ENCODE results near the gene ZKSCAN1. TPM values are rescaled to one million over a fixed set of nuclear protein-coding genes. Genes with fewer than 3 reads are reported as not detected.
"Not testable (repeated sequence)": the region's sequence is repeated elsewhere in the genome, so short reads cannot be mapped to it uniquely, and the experiment has no call there.

The ZKSCAN1 gene
- total RNA-seq, 1 experiment from 2014 or later: 19.4 TPM

- in situ Hi-C loops (cut with HindIII; ENCODE audit: low sequenced_read_pairs): no loop called here
- DNase-seq (ENCODE audit: low spot score): no peak
Measured at GRCh38 chr7:99996755-99997544, 18.4 kb upstream of the ZKSCAN1 start.

GRCh38 chr7:99997545-99998137, 17.8 kb upstream of the ZKSCAN1 start:
- in situ Hi-C loops (cut with HindIII; ENCODE audit: low sequenced_read_pairs): no loop called here
- peak; percentile 54 for DNase-seq (ENCODE audit: low spot score)

DNA sequence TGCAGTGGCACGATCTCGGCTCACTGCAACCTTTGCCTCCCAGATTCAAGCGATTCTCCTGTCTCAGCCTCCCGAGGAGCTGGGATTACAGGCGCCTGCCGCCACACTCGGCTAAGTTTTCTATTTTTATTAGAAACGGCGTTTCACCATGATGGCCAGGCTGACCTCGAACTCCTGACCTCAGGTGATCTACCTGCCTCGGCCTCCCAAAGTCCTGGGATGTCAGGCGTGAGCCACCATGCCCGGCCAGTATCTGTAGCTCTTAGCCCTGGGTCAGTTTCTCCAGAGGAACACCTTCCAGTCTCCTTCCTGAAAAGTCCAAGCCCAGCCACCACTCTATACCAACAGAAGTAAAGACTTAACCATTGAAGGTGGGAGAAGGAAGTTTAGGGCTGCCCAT, 15.2 kb upstream of the ZKSCAN1 start:
- in situ Hi-C loops (cut with HindIII; ENCODE audit: low sequenced_read_pairs): no loop called here
- DNase-seq (ENCODE audit: low spot score): no peak

DNA sequence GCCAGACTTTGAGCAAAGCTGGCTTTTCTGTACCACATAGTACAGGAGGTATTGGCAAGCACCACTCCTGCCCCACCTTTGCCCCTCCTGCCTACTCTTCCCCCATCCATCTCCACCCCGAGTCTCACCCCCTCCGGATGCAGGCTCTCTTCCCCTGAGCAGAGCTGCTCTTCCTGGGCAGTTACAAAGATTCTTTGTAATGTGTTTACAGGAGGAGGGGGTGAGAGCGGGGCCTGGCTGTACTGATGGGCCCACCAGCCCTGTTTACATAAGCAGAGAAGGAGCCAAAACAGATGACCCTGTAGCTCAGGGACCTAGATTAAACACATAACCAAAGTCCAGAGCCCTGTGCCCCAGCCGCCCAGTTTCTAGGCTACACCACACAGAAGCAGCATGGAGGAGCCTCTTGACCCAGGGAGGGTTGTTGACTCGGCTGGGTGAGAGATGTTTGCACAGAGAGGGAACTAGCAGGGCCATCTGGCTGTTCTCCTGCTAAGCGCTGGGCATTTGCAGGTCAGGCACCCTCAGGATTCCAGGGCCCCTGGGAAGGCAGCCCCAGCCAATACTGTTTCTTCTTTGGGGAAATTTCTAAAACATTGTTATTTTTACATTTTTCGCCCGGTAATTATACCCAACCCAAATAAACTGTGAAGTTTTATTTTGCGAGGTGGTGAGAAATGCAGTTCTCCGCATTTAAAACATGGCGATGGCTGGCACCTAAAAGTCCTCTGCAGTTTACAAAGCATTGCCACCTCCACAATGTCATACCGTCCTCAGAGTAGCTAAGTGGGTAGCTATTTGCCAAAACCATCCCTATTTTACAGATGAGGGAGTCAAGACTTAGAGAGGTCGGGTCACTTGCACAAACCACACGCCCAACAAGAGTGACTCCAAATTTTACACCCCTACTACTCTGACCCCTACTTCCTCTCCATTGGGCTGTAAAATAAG, 11.4 kb upstream of the ZKSCAN1 start:
- in situ Hi-C loops (cut with HindIII; ENCODE audit: low sequenced_read_pairs): no loop called here
- DNase-seq (ENCODE audit: low spot score): no peak

GRCh38 chr7:100007887-100008286, 7.5 kb upstream of the ZKSCAN1 start:
- in situ Hi-C loops (cut with HindIII; ENCODE audit: low sequenced_read_pairs): no loop called here
- DNase-seq (ENCODE audit: low spot score): no peak

DNA sequence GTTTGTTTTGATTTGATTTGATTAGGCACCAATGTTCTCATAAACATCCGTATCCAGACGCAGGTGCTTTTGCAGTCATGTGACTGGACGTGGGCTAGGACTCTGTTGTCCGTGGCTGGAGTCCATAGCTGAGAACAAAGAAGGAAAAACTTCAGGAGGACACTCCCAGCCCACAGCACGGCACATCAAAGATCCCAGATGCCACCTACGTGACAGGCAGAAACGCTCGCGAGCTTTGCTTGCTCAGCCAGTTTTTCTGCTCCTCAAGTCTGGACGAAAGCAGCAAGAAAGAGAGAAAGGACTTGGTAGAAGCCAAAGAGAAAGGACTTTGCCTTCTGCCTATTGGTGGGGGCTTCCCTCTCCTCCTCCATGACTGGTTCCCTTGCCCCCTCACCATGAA, 6.9 kb upstream of the ZKSCAN1 start:
- in situ Hi-C loops (cut with HindIII; ENCODE audit: low sequenced_read_pairs): no loop called here
- DNase-seq (ENCODE audit: low spot score): no peak

DNA sequence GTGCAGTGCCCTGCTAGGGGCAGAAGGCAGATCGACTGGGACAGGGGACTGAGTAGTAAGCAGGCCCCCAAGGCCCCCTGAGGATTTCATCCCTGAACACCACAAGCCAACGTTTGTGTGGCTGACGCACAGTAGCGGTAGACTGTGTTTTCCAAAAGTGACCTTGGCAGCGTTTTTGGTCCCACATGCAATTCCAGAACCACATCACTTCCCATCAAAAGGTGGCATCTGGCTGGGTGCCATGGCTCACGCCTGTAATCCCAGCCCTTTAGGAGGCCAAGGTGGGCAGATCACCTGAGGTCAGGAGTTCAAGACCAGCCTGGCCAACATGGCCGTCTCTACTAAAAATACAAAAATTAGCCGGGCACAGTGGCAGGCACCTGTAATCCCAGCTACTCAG, 5.4 kb upstream of the ZKSCAN1 start:
- DNase-seq (ENCODE audit: low spot score); in situ Hi-C loops (cut with HindIII; ENCODE audit: low sequenced_read_pairs): not testable (repeated sequence)

- no peak for DNase-seq (ENCODE audit: low spot score)
Measured at GRCh38 chr7:100010901-100011300, 4.5 kb upstream of the ZKSCAN1 start.

DNA sequence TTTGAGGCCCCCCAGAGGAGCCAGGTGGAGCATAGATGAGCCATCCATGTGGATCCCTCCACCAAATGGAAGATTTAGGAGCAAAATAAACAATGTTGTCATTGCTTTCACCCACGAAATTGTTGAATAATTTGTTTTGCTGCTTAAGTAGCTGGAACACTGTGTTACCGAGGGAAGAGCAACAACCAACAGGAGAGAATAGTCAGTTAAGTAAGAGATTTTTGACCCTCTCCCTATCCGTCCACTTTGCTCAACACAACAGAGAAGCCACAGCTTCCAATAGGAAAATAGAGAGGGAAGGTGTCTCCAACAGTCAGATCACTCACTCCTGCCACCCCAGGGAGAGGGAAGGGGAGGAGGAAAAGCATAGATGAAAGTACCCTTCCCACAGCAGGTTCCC, 3.9 kb upstream of the ZKSCAN1 start:
- in situ Hi-C loops (cut with HindIII; ENCODE audit: low sequenced_read_pairs): no loop called here
- no peak for DNase-seq (ENCODE audit: low spot score)

More at GRCh38 chr7:100010901-100011300, 4.5 kb upstream of the ZKSCAN1 start:
- in situ Hi-C loops (cut with HindIII; ENCODE audit: low sequenced_read_pairs): no loop called here

GRCh38 chr7:100012385-100013327, 2.7 kb upstream of the ZKSCAN1 start:
- in situ Hi-C loops (cut with HindIII; ENCODE audit: low sequenced_read_pairs); DNase-seq (ENCODE audit: low spot score): not testable (repeated sequence)

- in situ Hi-C loops (cut with HindIII; ENCODE audit: low sequenced_read_pairs): no loop called here
- no peak for DNase-seq (ENCODE audit: low spot score)
Measured at GRCh38 chr7:100013328-100013676, 2.1 kb upstream of the ZKSCAN1 start.

GRCh38 chr7:100016215-100016901, 962 bp downstream of the ZKSCAN1 start:
- in situ Hi-C loops (cut with HindIII; ENCODE audit: low sequenced_read_pairs): no loop called here
- peak; percentile 6 for DNase-seq (ENCODE audit: low spot score)

DNA sequence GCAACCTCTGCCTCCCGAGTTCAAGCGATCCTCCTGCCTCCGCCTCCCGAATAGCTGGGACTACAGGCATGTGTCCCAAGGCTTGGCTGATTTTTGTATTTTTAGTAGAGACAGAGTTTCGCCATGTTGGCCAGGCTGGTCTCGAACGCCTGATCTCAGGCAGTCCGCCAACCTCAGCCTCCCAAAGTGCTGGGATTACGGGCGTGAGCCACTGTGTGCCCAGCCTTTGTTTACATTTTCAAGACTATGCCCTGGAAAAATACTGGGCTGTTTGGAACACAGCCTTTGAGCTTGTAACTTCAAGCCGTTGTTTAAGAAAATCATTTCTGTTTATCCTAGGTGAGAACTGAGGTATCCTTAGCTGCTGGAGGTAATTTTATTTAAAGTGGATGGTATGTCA, 1.9 kb downstream of the ZKSCAN1 start:
- in situ Hi-C loops (cut with HindIII; ENCODE audit: low sequenced_read_pairs): no loop called here

GRCh38 chr7:100017875-100018274, 2.5 kb downstream of the ZKSCAN1 start:
- DNase-seq (ENCODE audit: low spot score): no peak
- in situ Hi-C loops (cut with HindIII; ENCODE audit: low sequenced_read_pairs): no loop called here

More for the DNA sequence above, 1.9 kb downstream of the ZKSCAN1 start:
- DNase-seq (ENCODE audit: low spot score): no peak

DNA sequence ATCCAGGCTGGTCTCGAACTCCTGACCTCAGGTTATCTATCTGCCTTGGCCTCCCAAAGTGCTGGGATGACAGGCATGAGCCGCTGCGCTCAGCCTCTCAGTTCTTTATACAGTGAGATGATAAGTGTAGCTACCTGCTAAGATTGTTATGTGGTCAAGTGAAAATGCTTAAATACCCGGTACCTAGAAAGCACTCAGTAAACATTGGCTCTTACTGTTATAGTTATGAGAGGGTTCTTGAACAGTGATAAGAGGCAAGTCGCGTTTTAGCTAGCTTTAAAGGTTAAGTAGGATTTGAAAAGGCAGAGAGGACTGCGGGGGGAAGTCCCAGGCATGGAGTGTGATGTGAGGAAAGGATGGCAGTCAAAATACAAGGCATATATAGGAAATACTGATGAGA, 4.5 kb downstream of the ZKSCAN1 start:
- DNase-seq (ENCODE audit: low spot score): no peak
- in situ Hi-C loops (cut with HindIII; ENCODE audit: low sequenced_read_pairs): no loop called here

GRCh38 chr7:100021297-100021696, 5.9 kb downstream of the ZKSCAN1 start:
- in situ Hi-C loops (cut with HindIII; ENCODE audit: low sequenced_read_pairs): no loop called here
- DNase-seq (ENCODE audit: low spot score): no peak

DNA sequence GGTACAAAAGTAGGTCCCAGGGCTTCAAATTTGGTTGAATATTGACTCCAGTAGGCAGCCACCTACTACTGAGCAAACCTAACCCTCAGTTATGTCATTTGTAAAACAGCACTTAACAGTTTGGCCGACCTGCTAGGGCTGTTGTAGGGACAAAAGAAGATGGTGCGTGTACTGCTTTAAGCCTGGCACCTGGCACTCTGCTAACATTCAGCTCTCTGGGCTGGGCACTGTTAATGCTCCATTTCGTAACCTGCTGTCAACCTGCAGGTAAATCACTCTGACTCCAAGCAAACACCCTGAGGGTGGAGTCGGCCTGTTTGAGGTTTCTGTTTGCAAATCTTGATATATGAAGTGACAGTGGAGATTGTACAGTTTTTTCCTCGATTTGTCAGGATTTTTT, 7.2 kb downstream of the ZKSCAN1 start:
- DNase-seq (ENCODE audit: low spot score): no peak
- in situ Hi-C loops (cut with HindIII; ENCODE audit: low sequenced_read_pairs): no loop called here

DNA sequence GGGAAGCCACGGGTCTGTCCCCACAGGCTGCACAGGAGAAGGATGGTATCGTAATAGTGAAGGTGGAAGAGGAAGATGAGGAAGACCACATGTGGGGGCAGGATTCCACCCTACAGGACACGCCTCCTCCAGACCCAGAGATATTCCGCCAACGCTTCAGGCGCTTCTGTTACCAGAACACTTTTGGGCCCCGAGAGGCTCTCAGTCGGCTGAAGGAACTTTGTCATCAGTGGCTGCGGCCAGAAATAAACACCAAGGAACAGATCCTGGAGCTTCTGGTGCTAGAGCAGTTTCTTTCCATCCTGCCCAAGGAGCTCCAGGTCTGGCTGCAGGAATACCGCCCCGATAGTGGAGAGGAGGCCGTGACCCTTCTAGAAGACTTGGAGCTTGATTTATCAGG, 8.1 kb downstream of the ZKSCAN1 start:
- DNase-seq (ENCODE audit: low spot score): no peak
- in situ Hi-C loops (cut with HindIII; ENCODE audit: low sequenced_read_pairs): no loop called here
